Stimulated activated CD4-positive, alpha-beta T cell treated with anti-CD3 and anti-CD28 coated beads, Interleukin-1b, Interleukin-23, amount 100 ng/mL, for 1 hour (primary cell): ENCODE results near the gene ERAP2.
"Not testable (repeated sequence)": the region's sequence is repeated elsewhere in the genome, so short reads cannot be mapped to it uniquely, and the experiment has no call there.

ENCODE experiments used
- DNase-seq, 2 donors: peaks; one replicate each; pipeline ENCODE4 v3.0.0-alpha.2; 2020; ENCODE audit warnings: low read depth in 2 of 2

The ERAP2 gene

GRCh38 chr5:96876292-96876850 lies at the start of gene ERAP2:
Gene ERAP2, plus strand, starts transcription at chr5:96876500. Its CDS starts 3,186 bp downstream, at chr5:96879686.
- DNase-seq, result no peak

- DNase-seq, result no peak
Observed at GRCh38 chr5:96829297-96829696, 47.0 kb upstream of the ERAP2 start.

- DNase-seq, result no peak
Observed at GRCh38 chr5:96834016-96834415, 42.3 kb upstream of the ERAP2 start.

- no peak for DNase-seq
Observed at GRCh38 chr5:96835791-96836191, 40.5 kb upstream of the ERAP2 start.

- no peak for DNase-seq
Observed at GRCh38 chr5:96836817-96837216, 39.5 kb upstream of the ERAP2 start.

- DNase-seq, result no peak
Observed at GRCh38 chr5:96837303-96837702, 39.0 kb upstream of the ERAP2 start.

GRCh38 chr5:96838201-96839070 lies 37.9 kb upstream of the ERAP2 start:
- no peak for DNase-seq

- no peak for DNase-seq
Observed at GRCh38 chr5:96839071-96839592, 37.2 kb upstream of the ERAP2 start.

GRCh38 chr5:96841931-96842330 lies 34.4 kb upstream of the ERAP2 start:
- DNase-seq, result not testable (repeated sequence)

GRCh38 chr5:96843140-96843539 lies 33.2 kb upstream of the ERAP2 start:
- DNase-seq, result no peak

- DNase-seq, result no peak
Observed at GRCh38 chr5:96844481-96844990, 31.8 kb upstream of the ERAP2 start.

GRCh38 chr5:96851312-96852062 lies 24.8 kb upstream of the ERAP2 start:
- DNase-seq, result no peak

- DNase-seq, result no peak
Observed at GRCh38 chr5:96852759-96853158, 23.5 kb upstream of the ERAP2 start.

GRCh38 chr5:96854067-96854466 lies 22.2 kb upstream of the ERAP2 start:
- DNase-seq, result no peak

- DNase-seq, result no peak
Observed at GRCh38 chr5:96855031-96855872, 21.0 kb upstream of the ERAP2 start.

- no peak for DNase-seq
Observed at GRCh38 chr5:96856371-96856770, 19.9 kb upstream of the ERAP2 start.

- no peak for DNase-seq
Observed at GRCh38 chr5:96857454-96857853, 18.8 kb upstream of the ERAP2 start.

GRCh38 chr5:96857924-96858323 lies 18.4 kb upstream of the ERAP2 start:
- no peak for DNase-seq

- DNase-seq, result no peak
Observed at GRCh38 chr5:96859375-96859774, 16.9 kb upstream of the ERAP2 start.

GRCh38 chr5:96861076-96861475 lies 15.2 kb upstream of the ERAP2 start:
- no peak for DNase-seq

- DNase-seq, result no peak
Observed at GRCh38 chr5:96863114-96863513, 13.2 kb upstream of the ERAP2 start.
